AG09309 (cell line): ENCODE data around the gene PPARG.
"Not testable (repeated sequence)": the region's sequence is repeated elsewhere in the genome, so short reads cannot be mapped to it uniquely, and the experiment has no call there.

Source experiments
- DNase-seq: peaks from one replicate; pipeline ENCODE4 v3.0.0-alpha.2; 2010; ENCODE audit warnings: low read depth
- H3K4me3 ChIP-seq: 2 replicates; pipeline ENCODE4 v1.5.1; 2011; ENCODE audit warnings: mild to moderate bottlenecking, low read depth, low read length, moderate library complexity; ENCODE audit not compliant: control insufficient read depth
- CTCF ChIP-seq: IDR thresholded peaks from 2 replicates; pipeline ENCODE4 v1.5.1; 2011; ENCODE audit warnings: mild to moderate bottlenecking, low read depth, low read length, inconsistent platforms; ENCODE audit not compliant: insufficient read depth, control insufficient read depth; ENCODE audit errors: missing control alignments

PPARG gene

GRCh38 chr3:12381199-12381598 is 92.3 kb downstream of the PPARG start:
- H3K4me3 ChIP-seq = no peak overlapping the region
- TF ChIP-seq CTCF = no peak
- no peak for DNase-seq

- no peak for TF ChIP-seq CTCF
- no peak overlapping the region for H3K4me3 ChIP-seq
- no peak for DNase-seq
Observed at GRCh38 chr3:12383218-12383617, 94.3 kb downstream of the PPARG start.

GRCh38 chr3:12384451-12385233 is 95.8 kb downstream of the PPARG start:
- no peak for TF ChIP-seq CTCF
- no peak overlapping the region for H3K4me3 ChIP-seq
- no peak for DNase-seq

GRCh38 chr3:12386514-12387291 is 97.8 kb downstream of the PPARG start:
- H3K4me3 ChIP-seq, DNase-seq: not testable (repeated sequence)

GRCh38 chr3:12388185-12388584 is 99.3 kb downstream of the PPARG start:
- H3K4me3 ChIP-seq = no peak overlapping the region
- TF ChIP-seq CTCF = no peak
- no peak for DNase-seq

GRCh38 chr3:12392101-12392878 is 103.4 kb downstream of the PPARG start:
- no peak overlapping the region for H3K4me3 ChIP-seq
- TF ChIP-seq CTCF = no peak
- no peak for DNase-seq
